Endothelial cell of umbilical vein (primary cell): Measurements from ENCODE around the gene TMEM209. TPM values are rescaled to one million over a fixed set of nuclear protein-coding genes. Genes with fewer than 3 reads are reported as not detected.

Experiments used
- BruUV-seq: library from RNA; stranded (reverse); fragments of 400-500 nt; replicated peaks from 2 replicates; lab custom pipeline; 2021; lab: Mats Ljungman, UMichigan
- CTCF ChIA-PET: fragments of 300-600, 350-600 bp; sonication (Branson Sonifier 250); formaldehyde crosslinking; loops from one replicate; lab custom pipeline; 2021; ENCODE audit warnings: antibody characterized with exemption, inconsistent platforms; lab: Charles Lee
- POLR2A ChIA-PET: fragments of 300-600, 350-600 bp; sonication (Branson Sonifier 250); formaldehyde crosslinking; loops from one replicate; lab custom pipeline; 2021; ENCODE audit warnings: antibody characterized with exemption, inconsistent platforms; lab: Charles Lee
- DNase-seq: peaks from one replicate; pipeline ENCODE4 v3.0.0-alpha.2; 2011; ENCODE audit warnings: low read depth, low spot score
- FAIRE-seq: peaks from 2 replicates; lab custom pipeline; 2011; peaks lifted over from hg19 to GRCh38; lab: Jason Lieb, UNC
- H2AFZ ChIP-seq: 2 replicates; pipeline ENCODE4 v1.6.0; 2012; ENCODE audit warnings: low read depth, low read length, control low read depth, inconsistent platforms
- H3K27ac ChIP-seq: 2 replicates; pipeline ENCODE4 v1.5.1; 2011; ENCODE audit warnings: low read depth, mild to moderate bottlenecking, control low read depth, low read length, moderate library complexity; ENCODE audit not compliant: insufficient read depth
- H3K27me3 ChIP-seq, 2 experiments: 2 replicates each; pipeline versions ENCODE4 v1.6.0 to v1.6.1; 2011; ENCODE audit warnings: low read length in 2 of 2, mixed read lengths in 1 of 2; ENCODE audit not compliant: control insufficient read depth in 2 of 2, insufficient read depth in 2 of 2
- H3K36me3 ChIP-seq, 2 experiments: 2 replicates in 1 of 2; 3 replicates in 1 of 2; pipeline ENCODE4 v1.5.1; 2011; ENCODE audit warnings: low read length in 2 of 2, mild to moderate bottlenecking in 1 of 2, moderate library complexity in 1 of 2; ENCODE audit not compliant: control insufficient read depth in 2 of 2, insufficient read depth in 2 of 2; ENCODE audit errors: extremely low read depth in 1 of 2
- H3K4me1 ChIP-seq: 3 replicates; pipeline ENCODE4 v1.5.1; 2011; ENCODE audit warnings: mild to moderate bottlenecking, low read length; ENCODE audit not compliant: control insufficient read depth, insufficient read depth; ENCODE audit errors: extremely low read depth
- H3K4me2 ChIP-seq: 2 replicates; pipeline ENCODE4 v1.6.1; 2011; ENCODE audit warnings: low read length, control low read depth, mixed read lengths; ENCODE audit not compliant: insufficient read depth
- H3K4me3 ChIP-seq, 3 experiments: fragments of 200-600 bp in 1 of 3; sonication (generic), shearing (Covaris generic) in 1 of 3; replicated peaks in 1 of 3; 2 replicates each; pipeline ENCODE4 v1.5.1; 2011 to 2016; ENCODE audit warnings: control low read depth in 3 of 3, low read length in 3 of 3, mild to moderate bottlenecking in 2 of 3, inconsistent platforms in 1 of 3, low read depth in 1 of 3, moderate library complexity in 1 of 3; ENCODE audit not compliant: insufficient read depth in 1 of 3
- H3K79me2 ChIP-seq: 2 replicates; pipeline ENCODE4 v1.6.0; 2012; ENCODE audit warnings: low read length, inconsistent platforms; ENCODE audit not compliant: control insufficient read depth, insufficient read depth
- H3K9ac ChIP-seq: replicated peaks from 2 replicates; pipeline ENCODE3; 2011; ENCODE audit warnings: low read length, control low read depth; ENCODE audit not compliant: insufficient read depth; ENCODE audit errors: extremely low read depth
- H3K9me1 ChIP-seq: replicated peaks from 3 replicates; pipeline ENCODE4 v1.6.0; 2011; ENCODE audit warnings: mild to moderate bottlenecking, low read length; ENCODE audit not compliant: control insufficient read depth, insufficient read depth; ENCODE audit errors: extremely low read depth
- H3K9me3 ChIP-seq: replicated peaks from 2 replicates; pipeline ENCODE4 v1.5.1; 2012; ENCODE audit warnings: low read length, inconsistent platforms; ENCODE audit not compliant: control insufficient read depth, insufficient read depth
- H4K20me1 ChIP-seq: replicated peaks from 2 replicates; pipeline ENCODE3; 2011; ENCODE audit warnings: mild to moderate bottlenecking, low read length; ENCODE audit not compliant: control insufficient read depth, insufficient read depth; ENCODE audit errors: extremely low read depth
- EZH2 ChIP-seq: IDR thresholded peaks from 2 replicates; pipeline ENCODE4 v1.6.1; 2012; ENCODE audit warnings: borderline replicate concordance, low read depth, mild to moderate bottlenecking, moderate library complexity, low read length, inconsistent platforms; ENCODE audit not compliant: severe bottlenecking
- FOS ChIP-seq: IDR thresholded peaks from 2 replicates; pipeline ENCODE4 v1.6.1; 2011; ENCODE audit warnings: mild to moderate bottlenecking, low read length, moderate library complexity, borderline replicate concordance; ENCODE audit not compliant: insufficient read depth
- GATA2 ChIP-seq: IDR thresholded peaks from 2 replicates; pipeline ENCODE4 v1.7.0; 2011; ENCODE audit warnings: low read depth, mild to moderate bottlenecking, moderate library complexity, mixed read lengths, low read length; ENCODE audit not compliant: insufficient read length, insufficient read depth
- JUN ChIP-seq: IDR thresholded peaks from 2 replicates; pipeline ENCODE4 v1.6.1; 2011; ENCODE audit warnings: borderline replicate concordance, low read depth; ENCODE audit not compliant: insufficient read length, insufficient read depth
- MYC ChIP-seq: IDR thresholded peaks from one replicate; pipeline ENCODE4 v1.6.1; 2011; ENCODE audit warnings: mild to moderate bottlenecking, low read depth, low read length
- POLR2A ChIP-seq: IDR thresholded peaks from 2 replicates; pipeline ENCODE4 v1.6.1; 2012; ENCODE audit warnings: low read depth, mild to moderate bottlenecking, control low read depth, low read length
- POLR2AphosphoS5 ChIP-seq: IDR thresholded peaks from 2 replicates; pipeline ENCODE4 v1.6.1; 2012; ENCODE audit warnings: low read depth, mild to moderate bottlenecking, control low read depth, low read length, moderate library complexity; ENCODE audit not compliant: insufficient read depth
- dilution Hi-C: fragments of 300-500 bp; cut with MboI; formaldehyde crosslinking; loops from one replicate; pipeline ENCODE4 v1.15.0; 2019; ENCODE audit warnings: low sequenced_read_pairs; ENCODE audit not compliant: extremely low pct_ligation_motif_present
- intact Hi-C: fragments of 100-400 bp; cut with micrococcal nuclease; formaldehyde crosslinking; loops from one replicate; pipeline ENCODE4 v1.10.0; 2022
- polyA plus RNA-seq, 4 experiments: library from polyadenylated mRNA; depleted of rRNA in 3 of 4; stranded (reverse) in 3 of 4; unstranded in 1 of 4; fragments of >200 nt; gene quantifications; 2 replicates each; pipeline versions ENCODE4 v1.2.1 to v1.2.3, GENCODE V29; 2011 to 2012; ENCODE audit warnings: missing spikeins in 1 of 4
- total RNA-seq: library from RNA; stranded (reverse); gene quantifications from 2 replicates; pipeline ENCODE4 v1.2.3, GENCODE V29; 2021
- TF ChIP-seq, protein P1 (sequence below): IDR thresholded peaks from 2 replicates; pipeline ENCODE4 v1.6.1; 2011; ENCODE audit not compliant: insufficient read depth, insufficient read length
- TF ChIP-seq, protein P2 (sequence below), 2 donors: IDR thresholded peaks; 1 replicate in 1 of 2; 2 replicates in 1 of 2; pipeline ENCODE4 v1.5.1; 2011; ENCODE audit warnings: low read length in 2 of 2, mild to moderate bottlenecking in 2 of 2, moderate library complexity in 2 of 2, control low read depth in 1 of 2, inconsistent platforms in 1 of 2, low read depth in 1 of 2; ENCODE audit not compliant: insufficient read depth in 1 of 2; ENCODE audit errors: extremely low read depth in 1 of 2

TMEM209 gene
- total and polyA plus RNA-seq, 2 donors (not counting 3 experiments of a cell fraction or from before 2014, with no cell fraction given): 13.0 to 16.6 TPM

DNA sequence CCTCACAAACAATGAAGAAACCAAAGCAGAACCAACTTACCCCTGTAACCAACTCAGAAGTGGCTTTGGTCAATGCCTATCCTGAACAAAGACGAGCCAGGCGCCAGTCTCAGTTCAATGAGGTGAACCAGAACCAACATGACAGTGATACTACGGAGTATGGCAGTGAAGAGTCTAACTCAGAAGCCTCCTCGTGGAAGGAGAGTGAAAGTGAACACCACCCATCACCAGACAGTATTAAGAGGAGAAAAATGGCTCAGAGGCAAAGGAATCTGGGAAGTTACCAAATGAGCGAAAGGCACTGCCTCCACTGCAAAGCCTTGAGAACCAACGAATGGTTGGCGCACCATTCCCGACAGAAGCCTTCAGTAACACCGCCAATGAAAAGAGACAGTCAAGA is 10.8 kb upstream of the TMEM209 start:
- no TSS peak for BruUV-seq
- peaks cover 3 to 5% of the 10 kb centered on the region in 2 experiments for H3K27me3 ChIP-seq
- intact Hi-C loops (no loop called here), dilution Hi-C loops (no loop called here)
- H3K9me3 ChIP-seq: no peaks in the 10 kb centered on the region
- FAIRE-seq: no peak
- ChIA-PET POLR2A (no interaction called here), CTCF (interaction anchor here (1.1 kb wide), 1 partner anchor 542 kb away, joined by 3 read pairs; no protein-coding TSS in a partner anchor)
- no peaks in the 10 kb centered on the region for H3K4me1 ChIP-seq
- H3K79me2 ChIP-seq: no peaks in the 10 kb centered on the region
- no peak overlapping the region for H3K4me2 ChIP-seq
- DNase-seq: no peak
- H3K4me3 ChIP-seq: no peak overlapping the region
- no peak overlapping the region for H3K27ac ChIP-seq
- H3K9ac ChIP-seq: no peak overlapping the region
- H4K20me1 ChIP-seq: no peaks in the 10 kb centered on the region
- no peak overlapping the region for H2AFZ ChIP-seq
- no peak for TF ChIP-seq EZH2
- TF ChIP-seq GATA2: no peak
- no peaks in the 10 kb centered on the region for H3K9me1 ChIP-seq
- no peaks in the 10 kb centered on the region for H3K36me3 ChIP-seq

DNA sequence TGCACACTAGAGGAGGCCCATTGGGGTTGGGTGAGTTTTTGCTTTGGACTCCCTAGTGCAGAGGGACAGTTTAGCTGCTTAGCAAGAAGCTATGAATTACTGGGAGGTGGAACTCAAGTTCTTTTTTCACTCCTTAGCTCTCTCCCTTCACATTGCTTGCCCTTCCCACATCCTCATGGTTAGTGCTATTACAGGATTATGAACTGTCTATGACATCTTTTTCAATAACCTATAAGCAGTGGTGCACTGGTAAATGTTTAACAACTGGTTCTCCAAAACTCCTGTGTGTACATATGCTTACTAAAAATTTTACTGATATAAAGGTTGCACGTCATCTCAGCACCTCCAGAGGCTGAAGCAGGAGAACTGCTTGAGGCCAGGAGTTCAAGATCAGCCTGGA is 8.6 kb upstream of the TMEM209 start:
- H3K4me2 ChIP-seq: no peak overlapping the region
- ChIA-PET CTCF (no interaction called here), POLR2A (no interaction called here)
- H3K9ac ChIP-seq: no peak overlapping the region
- intact Hi-C loops (no loop called here), dilution Hi-C loops (no loop called here)
- TF ChIP-seq JUN (no peak), GATA2 (no peak), POLR2AphosphoS5 (no peak), MYC (no peak), FOS (no peak), POLR2A (no peak)
- TF ChIP-seq, protein P1, sequence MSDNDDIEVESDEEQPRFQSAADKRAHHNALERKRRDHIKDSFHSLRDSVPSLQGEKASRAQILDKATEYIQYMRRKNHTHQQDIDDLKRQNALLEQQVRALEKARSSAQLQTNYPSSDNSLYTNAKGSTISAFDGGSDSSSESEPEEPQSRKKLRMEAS: no peak
- TF ChIP-seq, protein P2, sequence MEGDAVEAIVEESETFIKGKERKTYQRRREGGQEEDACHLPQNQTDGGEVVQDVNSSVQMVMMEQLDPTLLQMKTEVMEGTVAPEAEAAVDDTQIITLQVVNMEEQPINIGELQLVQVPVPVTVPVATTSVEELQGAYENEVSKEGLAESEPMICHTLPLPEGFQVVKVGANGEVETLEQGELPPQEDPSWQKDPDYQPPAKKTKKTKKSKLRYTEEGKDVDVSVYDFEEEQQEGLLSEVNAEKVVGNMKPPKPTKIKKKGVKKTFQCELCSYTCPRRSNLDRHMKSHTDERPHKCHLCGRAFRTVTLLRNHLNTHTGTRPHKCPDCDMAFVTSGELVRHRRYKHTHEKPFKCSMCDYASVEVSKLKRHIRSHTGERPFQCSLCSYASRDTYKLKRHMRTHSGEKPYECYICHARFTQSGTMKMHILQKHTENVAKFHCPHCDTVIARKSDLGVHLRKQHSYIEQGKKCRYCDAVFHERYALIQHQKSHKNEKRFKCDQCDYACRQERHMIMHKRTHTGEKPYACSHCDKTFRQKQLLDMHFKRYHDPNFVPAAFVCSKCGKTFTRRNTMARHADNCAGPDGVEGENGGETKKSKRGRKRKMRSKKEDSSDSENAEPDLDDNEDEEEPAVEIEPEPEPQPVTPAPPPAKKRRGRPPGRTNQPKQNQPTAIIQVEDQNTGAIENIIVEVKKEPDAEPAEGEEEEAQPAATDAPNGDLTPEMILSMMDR (IDR thresholded peaks at IDR 0.05; ENCODE audit: extremely low read depth in 1 of 2, insufficient read depth in 1 of 2, low read depth in 1 of 2, low read length in 2 of 2): no peak
- no peaks in the 10 kb centered on the region for H3K79me2 ChIP-seq
- no peak overlapping the region for H3K27ac ChIP-seq
- peaks cover 0 to 5% of the 10 kb centered on the region in 2 experiments for H3K27me3 ChIP-seq
- no peaks in the 10 kb centered on the region for H3K36me3 ChIP-seq
- no peak overlapping the region for H3K4me3 ChIP-seq
- H3K4me1 ChIP-seq: no peaks in the 10 kb centered on the region
- H3K9me3 ChIP-seq: no peaks in the 10 kb centered on the region
- no peaks in the 10 kb centered on the region for H3K9me1 ChIP-seq
- FAIRE-seq (no peak), DNase-seq (no peak)
- H4K20me1 ChIP-seq: no peaks in the 10 kb centered on the region
- no TSS peak for BruUV-seq
- no peak overlapping the region for H2AFZ ChIP-seq
